ENCODE measurements around the gene ZG16B. TPM values are rescaled to one million over a fixed set of nuclear protein-coding genes. Genes with fewer than 3 reads are reported as not detected.

ZG16B gene
- total RNA-seq, 1 donor from 2014 or later = not detected

DNA sequence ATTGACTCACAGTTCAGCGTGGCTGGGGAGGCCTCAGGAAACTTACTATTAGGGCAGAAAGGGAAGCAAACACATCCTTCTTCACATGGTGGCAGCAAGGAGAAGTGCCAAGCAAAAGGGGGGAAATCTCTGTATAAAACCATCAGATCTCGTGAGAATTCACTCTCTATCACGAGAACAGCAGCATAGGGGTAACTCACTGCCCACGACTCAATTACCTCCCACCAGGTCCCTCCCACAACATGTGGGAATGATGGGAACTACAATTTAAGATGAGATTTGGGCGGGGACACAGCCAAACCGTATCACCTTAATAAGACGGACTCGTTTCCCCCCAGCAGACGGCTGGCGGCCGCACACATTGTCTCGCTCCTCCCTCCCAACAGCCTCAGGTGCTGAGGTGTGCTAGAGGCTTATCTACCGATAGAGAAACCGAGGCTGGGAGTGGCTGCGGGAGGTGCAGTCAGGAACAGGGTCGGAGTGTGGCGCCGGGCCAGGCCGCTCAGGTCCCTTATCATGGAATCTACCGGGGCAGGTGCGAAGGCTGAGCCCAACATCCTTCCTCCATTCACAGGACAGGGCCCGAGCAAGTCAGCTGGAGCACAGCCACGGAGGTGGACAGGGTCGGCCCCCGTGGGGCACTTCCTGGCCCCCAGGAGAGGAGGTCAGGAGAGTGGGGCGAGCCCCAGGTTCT is 4.9 kb upstream of the ZG16B start:
- Histone ChIP-seq H3F3A (ENCODE audit: low read depth) (no peaks in the 10 kb centered on the region), H3K27me3 (no peaks in the 10 kb centered on the region), H4K20me1 (ENCODE audit: low read depth) (no peaks in the 10 kb centered on the region), H2AFZ (replicated peaks) (no peak overlapping the region), H3K36me3 (no peaks in the 10 kb centered on the region), H3K9me3 (ENCODE audit: low read depth) (no peaks in the 10 kb centered on the region), H3K4me1 (peaks cover 4% of the 10 kb centered on the region), H3K4me2 (no peak overlapping the region), H3K9ac (no peak overlapping the region), H3K27ac (no peak overlapping the region), H3K79me2 (ENCODE audit: low read depth) (no peaks in the 10 kb centered on the region), H3K4me3 (no peak overlapping the region)
- no peaks in the 10 kb centered on the region for H3K36me3 Mint-ChIP-seq
- no peak for DNase-seq (ENCODE audit: low spot score)
- no peak overlapping the region for H3K4me3 Mint-ChIP-seq
- H3K27me3 Mint-ChIP-seq (ENCODE audit: insufficient read depth, low read depth) = peaks cover 2% of the 10 kb centered on the region
- no peak for TF ChIP-seq EZH2 (IDR thresholded peaks at IDR 0.05)
- no peak for TF ChIP-seq EZH2phosphoT487 (IDR thresholded peaks at IDR 0.05)
- TF ChIP-seq, protein P1, sequence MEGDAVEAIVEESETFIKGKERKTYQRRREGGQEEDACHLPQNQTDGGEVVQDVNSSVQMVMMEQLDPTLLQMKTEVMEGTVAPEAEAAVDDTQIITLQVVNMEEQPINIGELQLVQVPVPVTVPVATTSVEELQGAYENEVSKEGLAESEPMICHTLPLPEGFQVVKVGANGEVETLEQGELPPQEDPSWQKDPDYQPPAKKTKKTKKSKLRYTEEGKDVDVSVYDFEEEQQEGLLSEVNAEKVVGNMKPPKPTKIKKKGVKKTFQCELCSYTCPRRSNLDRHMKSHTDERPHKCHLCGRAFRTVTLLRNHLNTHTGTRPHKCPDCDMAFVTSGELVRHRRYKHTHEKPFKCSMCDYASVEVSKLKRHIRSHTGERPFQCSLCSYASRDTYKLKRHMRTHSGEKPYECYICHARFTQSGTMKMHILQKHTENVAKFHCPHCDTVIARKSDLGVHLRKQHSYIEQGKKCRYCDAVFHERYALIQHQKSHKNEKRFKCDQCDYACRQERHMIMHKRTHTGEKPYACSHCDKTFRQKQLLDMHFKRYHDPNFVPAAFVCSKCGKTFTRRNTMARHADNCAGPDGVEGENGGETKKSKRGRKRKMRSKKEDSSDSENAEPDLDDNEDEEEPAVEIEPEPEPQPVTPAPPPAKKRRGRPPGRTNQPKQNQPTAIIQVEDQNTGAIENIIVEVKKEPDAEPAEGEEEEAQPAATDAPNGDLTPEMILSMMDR (IDR thresholded peaks at IDR 0.05) = no peak
- H3K4me1 Mint-ChIP-seq = no peaks in the 10 kb centered on the region
- H3K9me3 Mint-ChIP-seq = no peaks in the 10 kb centered on the region
- H3K27ac Mint-ChIP-seq = peak overlapping the region; percentile 42

DNA sequence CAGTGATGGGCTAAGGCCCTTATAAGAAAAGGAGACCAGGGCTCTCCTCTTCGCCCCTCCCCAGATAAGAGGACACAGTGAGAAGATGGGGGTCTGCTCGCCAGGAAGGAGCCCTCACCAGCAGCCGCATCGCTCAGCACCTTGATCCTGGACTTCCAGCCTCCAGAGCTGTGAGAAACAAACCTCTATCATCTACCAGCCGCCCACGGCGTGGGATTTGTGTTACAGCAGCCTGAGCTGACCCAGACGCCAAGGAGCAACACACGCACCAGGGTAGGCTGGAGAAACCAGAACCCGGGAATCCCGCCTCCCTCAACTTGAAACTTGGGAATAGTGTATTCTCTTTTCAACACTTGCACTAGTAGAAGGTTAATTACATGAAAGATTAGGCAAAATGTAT is 4.2 kb upstream of the ZG16B start:
- no peak for DNase-seq (ENCODE audit: low spot score)
- Mint-ChIP-seq H3K9me3 (no peaks in the 10 kb centered on the region), H3K4me1 (no peaks in the 10 kb centered on the region), H3K27me3 (ENCODE audit: insufficient read depth, low read depth) (peaks cover 2% of the 10 kb centered on the region), H3K36me3 (no peaks in the 10 kb centered on the region), H3K27ac (no peak overlapping the region), H3K4me3 (no peak overlapping the region)
- Histone ChIP-seq H3K9me3 (ENCODE audit: low read depth) (no peaks in the 10 kb centered on the region), H2AFZ (replicated peaks) (no peak overlapping the region), H3K4me3 (no peak overlapping the region), H4K20me1 (ENCODE audit: low read depth) (no peaks in the 10 kb centered on the region), H3K4me2 (no peak overlapping the region), H3K79me2 (ENCODE audit: low read depth) (no peaks in the 10 kb centered on the region), H3K9ac (no peak overlapping the region), H3K27ac (no peak overlapping the region), H3F3A (ENCODE audit: low read depth) (no peaks in the 10 kb centered on the region), H3K36me3 (no peaks in the 10 kb centered on the region), H3K27me3 (no peaks in the 10 kb centered on the region), H3K4me1 (no peaks in the 10 kb centered on the region)
- TF ChIP-seq EZH2phosphoT487 (IDR thresholded peaks at IDR 0.05) = no peak
- no peak for TF ChIP-seq EZH2 (IDR thresholded peaks at IDR 0.05)
- TF ChIP-seq, protein P1 (IDR thresholded peaks at IDR 0.05) = no peak

DNA sequence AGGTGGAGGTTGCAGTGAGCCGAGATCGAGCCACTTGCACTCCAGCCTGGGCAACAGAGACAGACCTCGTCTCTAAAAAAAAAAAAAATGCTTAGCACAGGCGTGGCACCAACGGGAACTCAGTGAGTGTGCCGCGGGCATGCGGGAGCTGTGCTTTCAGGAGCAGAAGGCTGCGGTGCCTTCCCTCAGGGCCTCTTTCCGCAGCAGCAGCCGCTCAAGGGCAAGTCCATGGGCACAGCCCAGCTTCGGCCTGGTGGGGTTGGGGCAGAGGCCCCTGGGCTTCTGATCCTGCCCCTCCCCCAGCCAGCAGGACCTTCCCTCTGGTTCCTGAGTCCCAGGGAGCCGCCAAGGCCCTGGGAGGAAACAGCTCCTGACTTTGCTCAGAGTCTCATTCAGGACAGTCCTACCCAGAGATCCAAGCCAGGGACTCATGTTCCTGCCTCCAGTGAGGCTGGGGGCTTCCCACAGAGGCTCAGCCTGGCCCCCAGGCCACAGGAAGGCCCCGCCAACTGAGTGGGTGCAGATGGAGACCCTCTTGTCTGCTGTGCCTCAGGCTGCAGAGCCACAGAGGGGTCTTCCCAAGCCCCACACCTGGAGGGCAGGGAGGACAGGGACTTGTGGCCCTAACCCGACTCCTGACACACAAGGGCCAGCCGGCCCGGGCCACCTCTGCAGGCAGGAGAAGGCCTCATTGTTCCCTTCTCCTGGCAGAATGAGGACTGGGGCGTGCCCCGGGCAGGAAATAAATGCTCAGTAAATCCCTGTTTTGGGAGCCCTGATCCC is 3.3 kb upstream of the ZG16B start:
- Histone ChIP-seq H3K4me3 (no peak overlapping the region), H3K36me3 (no peaks in the 10 kb centered on the region), H3K9me3 (ENCODE audit: low read depth) (no peaks in the 10 kb centered on the region), H3K4me2 (no peak overlapping the region), H3K4me1 (no peaks in the 10 kb centered on the region), H3K27me3 (no peaks in the 10 kb centered on the region), H3K27ac (no peak overlapping the region), H3K9ac (no peak overlapping the region), H3K79me2 (ENCODE audit: low read depth) (no peaks in the 10 kb centered on the region), H3F3A (ENCODE audit: low read depth) (no peaks in the 10 kb centered on the region), H4K20me1 (ENCODE audit: low read depth) (no peaks in the 10 kb centered on the region), H2AFZ (replicated peaks) (no peak overlapping the region)
- Mint-ChIP-seq H3K9me3 (no peaks in the 10 kb centered on the region), H3K27me3 (ENCODE audit: insufficient read depth, low read depth) (peaks cover 2% of the 10 kb centered on the region), H3K36me3 (no peaks in the 10 kb centered on the region), H3K27ac (no peak overlapping the region), H3K4me3 (no peak overlapping the region), H3K4me1 (no peaks in the 10 kb centered on the region)
- no peak for DNase-seq (ENCODE audit: low spot score)
- TF ChIP-seq EZH2phosphoT487 (IDR thresholded peaks at IDR 0.05) = no peak
- TF ChIP-seq EZH2 (IDR thresholded peaks at IDR 0.05) = no peak
- TF ChIP-seq, protein P1 (IDR thresholded peaks at IDR 0.05) = no peak
